HepG2 (cell line): Measurements from ENCODE around the gene SP4. TPM values are rescaled to one million over a fixed set of nuclear protein-coding genes. Genes with fewer than 3 reads are reported as not detected.

Experiments
- ATAC-seq: fragments of 200-7000 bp; cut with Tn5 transposase; 3 replicates; pipeline ENCODE4 v1.9.1; 2020; ENCODE audit warnings: mild to moderate bottlenecking, moderate library complexity
- BruUV-seq: library from RNA; stranded (reverse); fragments of 400-500 nt; replicated peaks from 2 replicates; lab custom pipeline; 2021; lab: Mats Ljungman, UMichigan
- CTCF ChIA-PET: fragments of 300-600 bp; formaldehyde crosslinking; extraction: SDS; loops from one replicate; lab custom pipeline; 2021; ENCODE audit warnings: low total read pairs, inconsistent platforms, low intra/inter-chr PET ratio; lab: Yijun Ruan, JAX
- POLR2A ChIA-PET: fragments of 350-600 bp; sonication (Branson Sonifier 250); formaldehyde crosslinking; loops from one replicate; lab custom pipeline; 2020; ENCODE audit warnings: antibody characterized with exemption, inconsistent platforms; lab: Yijun Ruan, JAX
- DNase-seq: peaks from one replicate; pipeline ENCODE4 v3.0.0-alpha.2; 2015; ENCODE audit warnings: low spot score
- FAIRE-seq: peaks from 3 replicates; lab custom pipeline; 2011; peaks lifted over from hg19 to GRCh38; lab: Jason Lieb, UNC
- H2AFZ ChIP-seq: one replicate; pipeline ENCODE4 v1.6.1; 2011; ENCODE audit warnings: low read length, inconsistent platforms
- H3K27ac ChIP-seq: fragments of 300-600 bp; 3 replicates; pipeline ENCODE4 v1.8.0; 2011; ENCODE audit warnings: mixed run types, mild to moderate bottlenecking, mixed read lengths, low read length, inconsistent platforms; ENCODE audit not compliant: insufficient read depth; ENCODE audit errors: extremely low read length
- H3K27me3 ChIP-seq, 2 experiments: fragments of 200-600 bp in 1 of 2; 2 replicates in 1 of 2; 3 replicates in 1 of 2; pipeline versions ENCODE4 v1.6.0 to v1.8.0; 2011; ENCODE audit warnings: low read length in 2 of 2, mild to moderate bottlenecking in 2 of 2, moderate library complexity in 2 of 2, inconsistent platforms in 1 of 2; ENCODE audit not compliant: insufficient read depth in 2 of 2, control insufficient read depth in 1 of 2
- H3K36me3 ChIP-seq, 2 experiments: fragments of 200-600 bp in 1 of 2; replicated peaks in 1 of 2; 2 replicates in 1 of 2; 3 replicates in 1 of 2; pipeline versions ENCODE4 v1.5.1 to v1.8.0; 2011; ENCODE audit warnings: low read length in 2 of 2, inconsistent platforms in 1 of 2; ENCODE audit not compliant: insufficient read depth in 2 of 2, control insufficient read depth in 1 of 2
- H3K4me1 ChIP-seq: 2 replicates; pipeline ENCODE4 v1.5.1; 2012; ENCODE audit warnings: low read length, inconsistent platforms; ENCODE audit not compliant: insufficient read depth
- H3K4me2 ChIP-seq: 2 replicates; pipeline ENCODE4 v1.6.0; 2011; ENCODE audit warnings: low read depth, low read length, inconsistent platforms
- H3K4me3 ChIP-seq, 3 experiments: fragments of 200-600 bp in 1 of 3; sonication (generic), shearing (Covaris generic) in 1 of 3; replicated peaks in 1 of 3; 2 replicates each; pipeline ENCODE4 v1.5.1; 2011 to 2016; ENCODE audit warnings: low read length in 3 of 3, inconsistent platforms in 2 of 3, low read depth in 2 of 3, mild to moderate bottlenecking in 2 of 3, control low read depth in 1 of 3, mixed read lengths in 1 of 3; ENCODE audit not compliant: insufficient read depth in 1 of 3
- H3K79me2 ChIP-seq: one replicate; pipeline ENCODE4 v1.6.1; 2011; ENCODE audit warnings: low read length, inconsistent platforms; ENCODE audit not compliant: insufficient read depth
- H3K9ac ChIP-seq: 2 replicates; pipeline ENCODE4 v1.6.0; 2011; ENCODE audit warnings: mild to moderate bottlenecking, low read depth, low read length, inconsistent platforms; ENCODE audit not compliant: insufficient read depth
- H3K9me3 ChIP-seq: 2 replicates; pipeline ENCODE4 v1.5.1; 2012; ENCODE audit warnings: mild to moderate bottlenecking, low read length
- H4K20me1 ChIP-seq: 2 replicates; pipeline ENCODE4 v1.6.0; 2011; ENCODE audit warnings: inconsistent platforms, mild to moderate bottlenecking, low read length, moderate library complexity; ENCODE audit not compliant: insufficient read depth
- GLI4 ChIP-seq: sonication (generic); formaldehyde crosslinking; IDR thresholded peaks from 2 replicates; pipeline ENCODE4 v1.5.1; 2020; ENCODE audit warnings: missing genetic modification reagents, mild to moderate bottlenecking, moderate library complexity, borderline replicate concordance
- PRPF4 ChIP-seq: fragments of 200-400 bp; formaldehyde crosslinking; IDR thresholded peaks from 2 replicates; pipeline ENCODE4 v1.6.1; 2016; ENCODE audit warnings: low read length, low read depth; ENCODE audit not compliant: poor library complexity, severe bottlenecking
- TOE1 ChIP-seq: sonication (generic); formaldehyde crosslinking; IDR thresholded peaks from 2 replicates; pipeline ENCODE4 v1.4.0; 2020; ENCODE audit warnings: mild to moderate bottlenecking, missing genetic modification reagents
- ZNF562 ChIP-seq: sonication (generic); formaldehyde crosslinking; IDR thresholded peaks from 2 replicates; pipeline ENCODE4 v1.8.0; 2022; ENCODE audit warnings: missing genetic modification reagents, borderline replicate concordance
- WGBS: methylation state at CpG from one replicate; pipeline ENCODE4 v1.1.6; 2017; ENCODE audit warnings: low lambda C conversion rate; 5-methylcytosine and 5-hydroxymethylcytosine counted together
- in situ Hi-C: cut with HindIII; loops from 2 replicates; pipeline ENCODE4 v1.10.0; 2017; ENCODE audit warnings: low pct_unique_long_range_greater_than_20kb; ENCODE audit not compliant: extremely low pct_ligation_motif_present
- intact Hi-C: fragments of 100-400 bp; cut with micrococcal nuclease; formaldehyde crosslinking; loops from one replicate; pipeline ENCODE4 v1.10.0; 2022; ENCODE audit not compliant: unreplicated experiment
- polyA plus RNA-seq, 8 experiments: library from polyadenylated mRNA; depleted of rRNA in 3 of 8; stranded (reverse) in 7 of 8; unstranded in 1 of 8; fragments of >200 nt; fragmentation: Illumina TruSeq in 4 of 8; extraction: Trizol in 4 of 8; gene quantifications; 2 replicates each; pipeline versions ENCODE4 v1.2.1 to v1.2.3, GENCODE V29; 2011 to 2016; ENCODE audit warnings: low read depth in 4 of 8, missing spikeins in 1 of 8, mixed read lengths in 1 of 8; ENCODE audit not compliant: insufficient read depth in 1 of 8
- total RNA-seq, 5 experiments: library from RNA; depleted of rRNA; stranded (reverse); fragments of >200 nt; fragmentation: Illumina TruSeq; extraction: Trizol; gene quantifications; 2 replicates each; pipeline ENCODE4 v1.2.3, GENCODE V29; 2016; ENCODE audit warnings: low read depth in 1 of 5
- TF ChIP-seq, protein P1 (sequence below): IDR thresholded peaks from 2 replicates; pipeline ENCODE4 v1.6.1; 2016; ENCODE audit warnings: low read depth, missing genetic modification reagents, missing compliant biosample characterization
- TF ChIP-seq, protein P2 (sequence below): sonication (generic); formaldehyde crosslinking; conservative IDR thresholded peaks from 2 replicates; pipeline ENCODE4 v1.8.0; 2022; ENCODE audit warnings: low read depth, missing genetic modification reagents
- TF ChIP-seq, protein P3 (sequence below): sonication (generic); formaldehyde crosslinking; IDR thresholded peaks from 2 replicates; pipeline ENCODE4 v1.4.0; 2020; ENCODE audit warnings: missing genetic modification reagents

Gene SP4
- total and polyA plus RNA-seq, 2 of the 13 experiments (the other 11 are each of a cell fraction or from before 2014, with no cell fraction given), result 2.7 to 4.8 TPM

- TF ChIP-seq, protein P1, sequence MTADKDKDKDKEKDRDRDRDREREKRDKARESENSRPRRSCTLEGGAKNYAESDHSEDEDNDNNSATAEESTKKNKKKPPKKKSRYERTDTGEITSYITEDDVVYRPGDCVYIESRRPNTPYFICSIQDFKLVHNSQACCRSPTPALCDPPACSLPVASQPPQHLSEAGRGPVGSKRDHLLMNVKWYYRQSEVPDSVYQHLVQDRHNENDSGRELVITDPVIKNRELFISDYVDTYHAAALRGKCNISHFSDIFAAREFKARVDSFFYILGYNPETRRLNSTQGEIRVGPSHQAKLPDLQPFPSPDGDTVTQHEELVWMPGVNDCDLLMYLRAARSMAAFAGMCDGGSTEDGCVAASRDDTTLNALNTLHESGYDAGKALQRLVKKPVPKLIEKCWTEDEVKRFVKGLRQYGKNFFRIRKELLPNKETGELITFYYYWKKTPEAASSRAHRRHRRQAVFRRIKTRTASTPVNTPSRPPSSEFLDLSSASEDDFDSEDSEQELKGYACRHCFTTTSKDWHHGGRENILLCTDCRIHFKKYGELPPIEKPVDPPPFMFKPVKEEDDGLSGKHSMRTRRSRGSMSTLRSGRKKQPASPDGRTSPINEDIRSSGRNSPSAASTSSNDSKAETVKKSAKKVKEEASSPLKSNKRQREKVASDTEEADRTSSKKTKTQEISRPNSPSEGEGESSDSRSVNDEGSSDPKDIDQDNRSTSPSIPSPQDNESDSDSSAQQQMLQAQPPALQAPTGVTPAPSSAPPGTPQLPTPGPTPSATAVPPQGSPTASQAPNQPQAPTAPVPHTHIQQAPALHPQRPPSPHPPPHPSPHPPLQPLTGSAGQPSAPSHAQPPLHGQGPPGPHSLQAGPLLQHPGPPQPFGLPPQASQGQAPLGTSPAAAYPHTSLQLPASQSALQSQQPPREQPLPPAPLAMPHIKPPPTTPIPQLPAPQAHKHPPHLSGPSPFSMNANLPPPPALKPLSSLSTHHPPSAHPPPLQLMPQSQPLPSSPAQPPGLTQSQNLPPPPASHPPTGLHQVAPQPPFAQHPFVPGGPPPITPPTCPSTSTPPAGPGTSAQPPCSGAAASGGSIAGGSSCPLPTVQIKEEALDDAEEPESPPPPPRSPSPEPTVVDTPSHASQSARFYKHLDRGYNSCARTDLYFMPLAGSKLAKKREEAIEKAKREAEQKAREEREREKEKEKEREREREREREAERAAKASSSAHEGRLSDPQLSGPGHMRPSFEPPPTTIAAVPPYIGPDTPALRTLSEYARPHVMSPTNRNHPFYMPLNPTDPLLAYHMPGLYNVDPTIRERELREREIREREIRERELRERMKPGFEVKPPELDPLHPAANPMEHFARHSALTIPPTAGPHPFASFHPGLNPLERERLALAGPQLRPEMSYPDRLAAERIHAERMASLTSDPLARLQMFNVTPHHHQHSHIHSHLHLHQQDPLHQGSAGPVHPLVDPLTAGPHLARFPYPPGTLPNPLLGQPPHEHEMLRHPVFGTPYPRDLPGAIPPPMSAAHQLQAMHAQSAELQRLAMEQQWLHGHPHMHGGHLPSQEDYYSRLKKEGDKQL (CRISPR knock-in tag), result no peak
- TF ChIP-seq GLI4 (no peak), ZNF562 (CRISPR knock-in tag) (no peak)
Observed at GRCh38 chr7:21383227-21384220, 44.4 kb upstream of the SP4 start (continued).

DNA sequence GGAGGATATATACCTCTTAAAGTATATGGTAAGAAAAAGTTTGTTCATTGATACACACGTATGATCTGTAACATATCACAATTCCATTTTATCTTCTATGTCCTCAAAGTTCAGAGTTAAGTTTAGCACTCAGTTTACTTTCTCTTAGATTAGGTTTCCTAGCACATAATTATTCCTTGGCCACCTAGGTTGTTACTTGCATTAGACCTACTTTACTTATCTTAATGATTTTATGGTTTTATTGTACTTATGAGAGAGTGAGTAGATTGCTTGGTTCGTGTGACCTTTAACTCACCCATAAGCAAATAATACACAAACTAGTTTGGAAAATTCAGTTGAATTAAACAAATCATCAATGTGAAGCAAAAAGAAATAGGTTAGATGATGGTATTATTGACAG is 33.9 kb upstream of the SP4 start:
- ATAC-seq, result no peak
- no peaks in the 10 kb centered on the region for H3K4me1 ChIP-seq
- CTCF ChIA-PET, result no interaction called here
- H3K27me3 ChIP-seq, result no peaks in the 10 kb centered on the region
- no peak overlapping the region for H2AFZ ChIP-seq
- no peaks in the 10 kb centered on the region for H3K9me3 ChIP-seq
- H3K4me3 ChIP-seq, result no peak overlapping the region
- H3K4me2 ChIP-seq, result no peak overlapping the region
- no peak overlapping the region for H3K9ac ChIP-seq
- POLR2A ChIA-PET, result no interaction called here
- 2% methylated on average over 2 of the region's 2 CpGs for WGBS
- H4K20me1 ChIP-seq, result no peaks in the 10 kb centered on the region
- no peaks in the 10 kb centered on the region for H3K79me2 ChIP-seq
- no peak for FAIRE-seq
- intact Hi-C loops (no loop called here), in situ Hi-C loops (no loop called here)
- no peak for DNase-seq
- no TSS peak for BruUV-seq
- no peaks in the 10 kb centered on the region for H3K36me3 ChIP-seq
- H3K27ac ChIP-seq, result no peak overlapping the region
- no peak for TF ChIP-seq TOE1 (CRISPR knock-in tag)
- TF ChIP-seq, protein P2, sequence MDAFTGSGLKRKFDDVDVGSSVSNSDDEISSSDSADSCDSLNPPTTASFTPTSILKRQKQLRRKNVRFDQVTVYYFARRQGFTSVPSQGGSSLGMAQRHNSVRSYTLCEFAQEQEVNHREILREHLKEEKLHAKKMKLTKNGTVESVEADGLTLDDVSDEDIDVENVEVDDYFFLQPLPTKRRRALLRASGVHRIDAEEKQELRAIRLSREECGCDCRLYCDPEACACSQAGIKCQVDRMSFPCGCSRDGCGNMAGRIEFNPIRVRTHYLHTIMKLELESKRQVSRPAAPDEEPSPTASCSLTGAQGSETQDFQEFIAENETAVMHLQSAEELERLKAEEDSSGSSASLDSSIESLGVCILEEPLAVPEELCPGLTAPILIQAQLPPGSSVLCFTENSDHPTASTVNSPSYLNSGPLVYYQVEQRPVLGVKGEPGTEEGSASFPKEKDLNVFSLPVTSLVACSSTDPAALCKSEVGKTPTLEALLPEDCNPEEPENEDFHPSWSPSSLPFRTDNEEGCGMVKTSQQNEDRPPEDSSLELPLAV (CRISPR knock-in tag), result no peak
- TF ChIP-seq, protein P3, sequence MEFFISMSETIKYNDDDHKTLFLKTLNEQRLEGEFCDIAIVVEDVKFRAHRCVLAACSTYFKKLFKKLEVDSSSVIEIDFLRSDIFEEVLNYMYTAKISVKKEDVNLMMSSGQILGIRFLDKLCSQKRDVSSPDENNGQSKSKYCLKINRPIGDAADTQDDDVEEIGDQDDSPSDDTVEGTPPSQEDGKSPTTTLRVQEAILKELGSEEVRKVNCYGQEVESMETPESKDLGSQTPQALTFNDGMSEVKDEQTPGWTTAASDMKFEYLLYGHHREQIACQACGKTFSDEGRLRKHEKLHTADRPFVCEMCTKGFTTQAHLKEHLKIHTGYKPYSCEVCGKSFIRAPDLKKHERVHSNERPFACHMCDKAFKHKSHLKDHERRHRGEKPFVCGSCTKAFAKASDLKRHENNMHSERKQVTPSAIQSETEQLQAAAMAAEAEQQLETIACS (CRISPR knock-in tag), result no peak
- no peak for TF ChIP-seq PRPF4
